Gastroesophageal sphincter (tissue), 3 donors: Measurements from ENCODE around the gene RBFA.

Experiments used
- POLR2A ChIP-seq, 2 donors: fragments of 450-650 bp; IDR thresholded peaks; one replicate each; pipeline ENCODE4 v1.6.1; 2017; ENCODE audit warnings: antibody characterized with exemption in 2 of 2, mild to moderate bottlenecking in 2 of 2, moderate library complexity in 1 of 2
- POLR2AphosphoS5 ChIP-seq: sonication (generic); formaldehyde crosslinking; IDR thresholded peaks from one replicate; pipeline ENCODE4 v1.6.1; 2017; ENCODE audit warnings: antibody characterized with exemption
- TF ChIP-seq, protein P1 (sequence below), 4 experiments: fragments of 200-600 bp in 2 of 4; fragments of 450-650 bp in 2 of 4; sonication (generic) in 1 of 4; IDR thresholded peaks; one replicate each; pipeline ENCODE4 v1.5.1; 2017 to 2019; ENCODE audit warnings: antibody characterized with exemption in 4 of 4, mild to moderate bottlenecking in 2 of 4, moderate library complexity in 2 of 4

DNA sequence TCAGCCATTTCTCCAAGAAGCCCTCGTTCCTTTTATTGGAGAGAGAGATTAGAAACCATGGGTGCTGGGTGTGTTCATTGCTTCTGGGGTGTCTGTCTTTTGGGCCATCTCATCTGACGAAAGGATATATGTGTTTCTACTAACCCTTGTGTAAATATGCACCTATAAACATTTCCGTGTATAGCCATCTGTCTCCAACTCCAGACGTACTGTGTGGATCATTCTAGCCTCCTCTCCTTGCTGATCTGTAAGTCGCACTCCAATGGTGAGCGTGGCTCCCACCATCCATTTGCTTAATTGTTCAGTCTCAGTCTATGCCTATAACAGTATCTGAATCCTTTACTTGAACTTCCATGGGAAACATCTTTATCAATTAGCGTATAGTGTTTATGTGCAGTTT, 1.8 kb downstream of the RBFA start:
- no peak for TF ChIP-seq POLR2A (IDR thresholded peaks at IDR 0.05)
- TF ChIP-seq, protein P1, sequence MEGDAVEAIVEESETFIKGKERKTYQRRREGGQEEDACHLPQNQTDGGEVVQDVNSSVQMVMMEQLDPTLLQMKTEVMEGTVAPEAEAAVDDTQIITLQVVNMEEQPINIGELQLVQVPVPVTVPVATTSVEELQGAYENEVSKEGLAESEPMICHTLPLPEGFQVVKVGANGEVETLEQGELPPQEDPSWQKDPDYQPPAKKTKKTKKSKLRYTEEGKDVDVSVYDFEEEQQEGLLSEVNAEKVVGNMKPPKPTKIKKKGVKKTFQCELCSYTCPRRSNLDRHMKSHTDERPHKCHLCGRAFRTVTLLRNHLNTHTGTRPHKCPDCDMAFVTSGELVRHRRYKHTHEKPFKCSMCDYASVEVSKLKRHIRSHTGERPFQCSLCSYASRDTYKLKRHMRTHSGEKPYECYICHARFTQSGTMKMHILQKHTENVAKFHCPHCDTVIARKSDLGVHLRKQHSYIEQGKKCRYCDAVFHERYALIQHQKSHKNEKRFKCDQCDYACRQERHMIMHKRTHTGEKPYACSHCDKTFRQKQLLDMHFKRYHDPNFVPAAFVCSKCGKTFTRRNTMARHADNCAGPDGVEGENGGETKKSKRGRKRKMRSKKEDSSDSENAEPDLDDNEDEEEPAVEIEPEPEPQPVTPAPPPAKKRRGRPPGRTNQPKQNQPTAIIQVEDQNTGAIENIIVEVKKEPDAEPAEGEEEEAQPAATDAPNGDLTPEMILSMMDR (IDR thresholded peaks at IDR 0.05) = no peak
- no peak for TF ChIP-seq POLR2AphosphoS5
